Activated naive CD4-positive, alpha-beta T cell (primary cell): ENCODE measurements around the gene SHLD1.

ENCODE experiments used
- DNase-seq, 4 experiments: peaks; one replicate each; lab custom pipeline; 2025; lab: John Stamatoyannopoulos, UW

The SHLD1 gene

DNA sequence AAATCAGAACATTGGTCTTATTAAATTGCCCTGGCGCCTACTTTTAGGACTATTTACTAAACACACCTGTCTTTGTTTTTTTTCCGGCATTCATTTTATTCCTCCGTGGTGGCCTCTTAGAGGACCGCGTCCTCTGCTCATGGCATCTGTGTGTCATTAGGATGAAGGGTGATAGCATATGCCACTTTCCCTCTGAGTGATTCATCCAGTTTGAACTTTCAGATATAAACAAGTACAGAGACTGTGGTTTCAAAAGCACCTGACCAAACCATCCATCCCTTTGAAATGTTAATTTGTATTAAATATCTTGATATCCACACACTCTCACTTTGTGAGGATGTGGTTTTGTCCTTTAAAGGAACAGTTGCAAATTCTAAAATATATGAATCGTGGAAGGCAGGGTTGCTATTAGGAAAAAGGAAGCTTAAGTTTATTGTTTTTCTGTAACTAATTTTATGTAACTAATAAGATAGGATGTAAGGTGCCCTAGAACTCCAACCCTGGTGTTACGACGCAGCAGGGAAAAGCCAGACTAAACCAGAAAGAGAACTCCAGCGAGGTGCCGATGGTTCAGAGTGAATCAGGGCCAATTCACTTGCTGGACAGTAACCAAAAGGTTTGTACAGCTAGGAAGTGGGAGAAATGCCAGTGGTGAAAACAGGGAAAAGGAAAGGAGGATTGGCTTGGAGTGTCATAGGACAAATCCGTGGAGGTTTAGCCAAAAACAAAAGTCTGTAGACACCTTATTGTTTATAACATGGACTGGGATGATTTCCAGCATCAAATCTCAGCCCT lies 98.7 kb downstream of the SHLD1 start:
- no peak for DNase-seq

DNA sequence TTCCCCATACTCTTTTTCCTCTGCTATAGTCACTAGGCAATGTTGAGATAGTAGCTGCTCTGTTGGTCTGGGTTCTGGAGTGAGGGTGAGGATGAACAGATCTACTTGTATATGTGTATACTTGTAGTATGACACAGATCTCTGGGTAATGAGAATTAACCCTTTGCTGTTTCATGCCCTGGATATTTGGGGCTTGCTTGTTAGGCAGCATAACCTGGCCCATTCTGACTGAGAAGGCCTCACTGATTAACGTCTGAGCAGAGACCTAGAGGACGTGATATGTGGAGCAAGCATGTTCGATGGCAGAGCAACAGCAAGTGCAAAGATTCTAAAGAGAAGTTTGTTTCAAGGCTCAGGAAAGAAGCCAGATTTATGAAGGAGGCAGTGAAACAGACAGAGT lies 105.7 kb downstream of the SHLD1 start:
- DNase-seq, result no peak

DNA sequence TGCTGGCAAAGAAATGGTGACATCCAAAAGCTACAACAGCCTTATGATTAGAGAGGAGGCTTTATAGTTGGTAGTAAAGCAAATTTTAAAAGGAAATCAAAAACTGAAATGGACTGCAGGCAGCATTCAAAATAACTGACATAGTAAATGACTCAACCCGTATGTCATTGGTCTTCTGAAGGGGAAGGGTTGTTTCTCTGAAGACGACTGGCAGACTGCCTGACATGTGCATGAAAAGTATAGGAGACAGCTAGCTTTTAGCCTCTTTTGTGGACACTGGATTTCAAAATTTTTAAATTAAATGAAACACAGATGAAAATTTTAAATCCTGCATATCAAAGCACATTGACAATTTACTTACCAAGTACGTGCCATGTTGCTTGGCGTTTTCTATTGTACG lies 109.4 kb downstream of the SHLD1 start:
- DNase-seq, result no peak

DNA sequence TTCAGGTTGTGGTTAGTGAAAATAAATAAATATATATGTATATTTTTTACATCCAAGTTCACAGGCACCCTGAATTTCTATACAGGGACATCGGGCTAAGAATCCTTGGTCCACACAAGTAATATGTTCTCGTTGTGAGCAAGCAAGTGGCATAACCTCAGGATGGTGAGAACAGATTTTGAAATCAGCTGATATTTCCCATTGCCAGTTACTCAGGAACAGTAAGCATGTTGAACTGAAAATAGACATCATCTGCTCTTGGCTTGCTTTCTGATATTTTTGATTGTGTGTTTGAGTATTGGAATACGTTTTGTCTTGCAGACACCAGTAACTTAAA lies 112.5 kb downstream of the SHLD1 start:
- no peak for DNase-seq

DNA sequence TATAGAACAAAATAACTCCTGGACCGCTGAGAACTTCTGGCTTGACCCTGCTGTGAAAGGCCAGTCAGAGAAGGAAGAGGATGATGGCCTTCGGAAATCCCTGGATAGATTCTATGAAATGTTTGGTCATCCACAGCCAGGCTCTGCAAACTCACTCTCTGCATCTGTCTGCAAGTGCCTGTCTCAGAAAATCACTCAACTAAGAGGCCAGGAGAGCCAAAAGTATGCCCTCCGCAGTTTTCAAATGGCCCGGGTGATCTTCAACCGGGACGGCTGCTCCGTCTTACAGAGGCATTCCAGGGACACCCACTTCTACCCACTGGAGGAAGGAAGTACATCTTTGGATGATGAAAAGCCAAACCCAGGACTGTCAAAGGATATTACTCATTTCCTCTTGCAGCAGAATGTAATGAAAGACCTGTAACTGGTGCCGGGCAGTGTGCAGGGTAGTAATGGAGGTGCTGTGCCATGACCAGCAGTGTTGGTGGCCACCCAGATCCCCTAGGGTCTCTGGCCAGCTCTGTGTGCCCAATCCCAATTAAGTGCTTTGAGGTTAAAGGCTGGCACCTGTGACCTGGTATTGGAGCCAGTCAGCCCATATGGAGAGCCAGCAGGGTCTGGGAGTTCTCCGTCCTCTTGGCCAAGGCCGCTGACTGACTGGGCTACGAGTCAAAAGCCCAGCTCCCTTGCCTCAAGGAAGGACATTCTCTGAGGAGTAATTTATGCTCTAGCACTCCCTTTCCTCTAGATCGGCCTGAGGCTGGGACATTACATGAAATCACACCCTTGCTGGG lies 113.0 kb downstream of the SHLD1 start:
- no peak for DNase-seq

DNA sequence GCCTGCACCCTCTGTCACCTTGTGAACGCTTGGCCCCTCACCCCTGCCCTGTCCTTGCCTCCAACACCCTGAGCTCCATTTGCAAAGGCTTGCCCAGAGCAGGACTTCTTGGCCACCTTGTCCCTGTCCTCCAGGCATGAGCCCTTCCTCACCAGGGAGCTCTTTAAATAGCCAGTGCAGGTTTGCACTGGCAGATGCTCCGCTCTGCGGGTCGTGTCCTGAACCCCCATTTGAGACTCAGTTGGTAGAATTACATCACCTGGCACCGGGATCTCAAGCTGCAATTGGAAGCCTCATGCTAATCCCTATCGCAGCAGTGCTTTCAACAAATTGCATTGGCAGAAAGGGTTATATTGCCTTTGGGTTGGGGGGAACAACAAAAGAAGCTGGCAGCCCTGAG lies 114.2 kb downstream of the SHLD1 start:
- no peak for DNase-seq

DNA sequence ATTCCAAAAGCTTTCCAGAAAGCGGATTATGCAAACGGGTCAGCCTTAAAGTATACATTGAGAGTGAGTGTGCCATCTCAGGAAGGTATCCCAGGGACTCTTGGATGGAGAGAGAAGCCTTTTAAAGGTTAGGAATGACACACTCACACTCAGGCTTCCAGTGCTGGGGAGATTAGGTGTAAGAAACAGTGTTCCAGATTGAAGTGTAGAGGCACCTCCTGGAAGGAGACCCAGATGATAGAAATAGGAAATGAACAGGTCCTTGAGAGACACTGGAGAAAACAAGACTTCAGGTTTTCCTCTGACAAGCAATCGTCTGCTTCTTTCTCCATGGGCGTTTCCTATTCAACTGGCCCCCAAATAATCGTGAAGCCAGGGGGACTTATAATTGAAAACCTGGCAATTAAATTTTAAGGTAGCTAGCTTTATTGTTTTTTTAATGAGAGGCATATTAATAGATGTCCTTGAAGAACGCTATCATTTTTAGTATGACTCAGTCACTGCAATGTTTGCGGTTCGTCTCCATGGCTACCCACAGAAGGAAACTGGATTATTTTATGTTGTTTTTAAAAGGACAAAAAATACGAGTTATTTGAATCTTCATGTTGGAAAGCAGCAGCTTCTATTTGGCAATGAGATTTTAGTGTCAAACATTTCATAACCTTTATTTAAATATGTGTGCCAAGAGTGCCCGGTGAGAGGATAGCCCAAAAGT lies 114.8 kb downstream of the SHLD1 start:
- DNase-seq, result no peak

DNA sequence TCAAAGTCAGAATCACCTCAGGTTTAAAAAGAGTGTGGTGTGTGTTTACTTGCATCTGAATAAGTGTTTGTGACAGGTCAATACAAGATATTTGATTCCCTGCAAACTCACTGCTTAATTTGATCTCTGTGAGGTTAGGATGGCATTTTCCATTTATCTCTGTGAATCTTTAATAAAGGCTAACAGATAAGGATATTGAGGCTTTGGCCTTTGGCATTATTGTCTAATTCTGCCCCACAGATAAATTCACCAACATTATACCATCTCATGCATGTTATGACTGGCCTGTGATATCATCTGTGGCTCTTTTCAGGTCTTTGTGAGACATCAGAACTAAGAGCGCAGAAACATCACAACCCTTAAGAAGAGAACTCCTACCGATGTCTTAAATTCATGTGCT lies 115.4 kb downstream of the SHLD1 start:
- no peak for DNase-seq

DNA sequence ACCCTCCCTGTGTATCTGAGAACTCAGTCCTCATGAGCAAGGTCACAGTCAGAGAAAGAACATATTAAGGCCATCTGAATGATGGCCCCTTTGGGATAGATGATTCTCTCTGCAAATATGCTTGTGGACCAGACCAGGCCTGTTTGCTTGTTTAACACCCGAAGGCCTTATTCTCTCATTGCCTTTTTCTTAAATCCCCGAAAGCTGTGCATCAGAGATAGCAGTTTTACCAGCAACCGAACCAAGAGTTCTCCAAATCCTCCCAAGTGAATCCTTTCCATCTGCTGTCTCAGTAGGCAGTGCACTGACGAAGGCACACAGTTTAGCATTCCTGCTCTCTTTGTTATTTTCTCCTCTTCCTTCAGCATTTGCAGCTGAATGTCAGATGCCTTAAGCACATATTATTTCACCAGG lies 120.4 kb downstream of the SHLD1 start:
- no peak for DNase-seq

DNA sequence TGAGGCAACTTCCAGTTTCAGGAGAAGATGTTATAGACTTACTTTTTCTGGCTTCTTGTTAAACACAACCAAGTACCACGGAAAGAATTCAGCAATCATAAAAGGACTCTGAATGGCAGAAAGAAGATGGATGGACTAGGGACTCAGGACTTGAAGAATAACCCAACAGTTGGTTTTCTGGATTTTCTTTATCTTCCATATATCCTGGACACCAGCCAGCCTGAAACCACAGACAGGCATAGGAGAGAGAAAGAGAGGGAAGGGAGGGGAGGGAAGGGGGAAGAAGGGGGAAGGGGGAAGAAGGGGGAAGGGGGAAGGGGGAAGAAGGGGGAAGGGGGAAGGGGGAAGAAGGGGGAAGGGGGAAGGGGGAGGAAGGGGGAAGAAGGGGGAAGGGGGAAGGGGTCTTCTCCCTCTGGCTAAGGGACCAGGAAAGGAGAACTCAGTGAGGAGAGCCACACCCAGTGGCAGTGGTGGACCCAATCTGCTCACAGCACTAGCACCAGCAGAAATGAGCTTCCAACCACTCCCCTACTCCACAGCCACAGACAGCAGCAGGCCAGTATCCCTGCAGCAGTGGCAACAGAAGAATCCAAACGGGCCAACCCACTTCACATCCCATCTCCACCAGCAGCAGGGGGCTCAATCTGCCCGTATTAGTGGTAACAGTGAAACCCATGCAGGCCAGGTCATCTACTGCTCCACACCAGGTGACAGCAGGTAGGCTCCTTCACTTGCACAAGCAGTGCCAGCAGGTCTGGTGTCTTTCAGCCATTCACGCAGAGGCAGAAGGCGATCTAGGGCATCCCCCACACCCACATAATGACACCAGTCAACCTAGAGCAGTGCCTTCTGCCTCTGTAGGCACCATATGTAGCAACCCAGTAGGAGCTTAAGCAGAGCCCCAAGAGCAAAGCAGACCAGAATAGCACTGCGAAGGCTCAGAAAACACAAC lies 121.5 kb downstream of the SHLD1 start:
- no peak for DNase-seq

DNA sequence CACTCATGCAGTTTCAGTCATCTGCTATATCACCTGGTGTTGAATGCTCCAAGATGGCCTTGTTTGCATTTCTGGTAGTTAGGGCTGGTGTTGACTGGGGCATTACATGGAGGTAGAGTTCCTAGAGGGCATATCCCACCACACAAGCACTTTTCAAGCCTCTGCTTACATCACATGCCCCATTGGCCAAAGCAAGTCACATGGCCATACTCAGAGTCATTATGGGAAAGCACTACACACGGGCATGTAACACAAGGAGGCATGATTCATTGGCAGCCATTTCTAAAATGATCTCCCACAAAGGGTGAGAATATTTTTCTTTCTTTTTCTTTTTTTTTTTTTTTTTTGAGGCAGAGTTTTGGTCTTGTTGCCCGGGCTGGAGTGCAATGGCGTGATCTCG lies 126.9 kb downstream of the SHLD1 start:
- DNase-seq, result no peak

DNA sequence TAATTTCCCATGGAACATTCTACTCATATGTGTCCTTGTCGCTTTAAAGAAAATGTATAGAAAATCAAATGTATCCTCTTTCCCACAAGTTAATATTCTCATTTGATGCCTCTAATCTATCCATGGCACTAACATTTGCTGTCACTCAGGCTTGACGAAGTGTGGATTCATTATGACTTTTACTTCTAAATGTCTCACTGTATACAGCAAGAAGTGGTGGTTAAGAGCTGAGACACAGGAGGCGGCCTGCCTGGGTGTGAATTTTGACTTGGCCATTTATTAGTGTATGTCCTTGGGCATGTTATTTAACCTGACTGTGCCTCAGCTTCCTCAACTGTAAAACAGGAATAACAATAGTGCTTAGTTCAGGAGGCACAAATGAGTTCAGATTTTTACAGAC lies 130.1 kb downstream of the SHLD1 start:
- DNase-seq, result no peak

DNA sequence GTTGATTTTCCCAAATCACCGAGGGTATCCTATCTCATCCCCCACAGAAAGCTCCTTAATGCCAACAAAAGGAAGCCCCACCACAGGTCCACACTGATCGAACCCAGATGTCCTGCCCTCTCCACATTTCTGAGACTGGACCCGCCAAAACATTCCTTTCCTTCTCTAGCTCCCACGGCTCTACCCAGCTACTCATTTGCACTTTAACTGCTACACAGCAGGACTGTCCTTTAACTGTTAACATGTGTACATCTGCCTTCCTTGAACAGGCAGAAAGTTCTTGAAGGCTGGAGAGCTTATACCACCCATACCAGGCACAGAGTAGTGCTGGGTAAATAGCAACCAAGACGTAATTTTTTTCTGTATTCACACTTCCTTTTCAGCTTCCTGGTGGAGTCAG lies 131.5 kb downstream of the SHLD1 start:
- no peak for DNase-seq

DNA sequence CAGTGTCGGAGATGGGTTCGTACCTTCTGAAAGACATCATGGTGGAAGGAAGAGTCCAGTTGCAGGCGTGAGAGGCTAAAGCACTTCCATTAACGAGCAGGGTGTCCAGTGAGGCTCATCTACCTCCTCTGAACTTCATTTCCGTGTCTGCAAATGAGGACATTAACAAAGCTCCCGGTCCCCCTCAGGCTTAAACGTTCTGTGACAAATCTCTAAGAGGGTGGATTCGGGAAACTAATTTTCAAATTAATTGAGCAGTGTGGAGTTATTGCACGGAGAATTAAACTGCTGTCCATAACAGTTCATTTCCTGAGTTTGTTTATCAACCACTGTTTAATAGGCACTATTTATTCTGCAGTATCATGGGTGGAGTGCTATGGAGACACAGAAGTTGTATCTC lies 132.0 kb downstream of the SHLD1 start:
- DNase-seq, result no peak

DNA sequence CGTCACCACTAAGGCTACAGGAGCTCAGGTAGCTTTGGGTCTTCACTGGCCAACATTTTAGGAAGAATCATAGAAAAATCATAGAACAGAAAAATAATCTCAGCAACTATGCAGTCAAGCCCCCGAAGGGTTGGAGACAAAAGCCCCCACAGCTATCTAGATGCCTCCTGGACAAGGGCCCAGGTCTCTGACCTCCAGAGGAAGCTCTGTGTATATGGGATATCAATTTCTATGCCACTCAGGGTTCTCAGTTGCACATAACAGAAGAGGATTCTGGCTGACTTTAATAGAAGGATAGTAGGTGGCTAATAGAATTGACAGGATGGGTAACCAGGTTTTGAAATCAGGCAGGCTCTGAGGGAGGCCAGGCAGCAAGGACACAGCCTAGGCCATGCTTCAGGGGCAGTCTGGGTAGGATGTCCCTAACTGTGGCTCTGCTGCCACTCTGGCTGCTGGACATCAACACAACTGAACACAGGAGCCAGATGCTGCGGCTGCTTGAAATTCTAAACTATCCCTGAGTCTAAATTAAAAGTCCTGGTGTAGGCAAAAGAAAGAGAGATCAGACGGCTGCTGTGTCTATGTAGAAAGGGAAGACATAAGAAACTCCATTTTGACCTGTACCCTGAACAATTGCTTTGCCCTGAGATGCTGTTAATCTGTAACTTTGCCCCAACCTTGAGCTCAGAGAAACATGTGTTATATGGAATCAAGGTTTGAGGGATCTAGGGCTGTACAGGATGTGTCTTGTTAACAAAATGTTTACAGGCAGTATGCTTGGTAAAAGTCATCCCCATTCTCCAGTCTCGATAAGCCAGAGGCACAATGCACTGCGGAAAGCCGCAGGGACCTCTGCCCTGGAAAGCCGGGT lies 134.5 kb downstream of the SHLD1 start:
- DNase-seq, result no peak

DNA sequence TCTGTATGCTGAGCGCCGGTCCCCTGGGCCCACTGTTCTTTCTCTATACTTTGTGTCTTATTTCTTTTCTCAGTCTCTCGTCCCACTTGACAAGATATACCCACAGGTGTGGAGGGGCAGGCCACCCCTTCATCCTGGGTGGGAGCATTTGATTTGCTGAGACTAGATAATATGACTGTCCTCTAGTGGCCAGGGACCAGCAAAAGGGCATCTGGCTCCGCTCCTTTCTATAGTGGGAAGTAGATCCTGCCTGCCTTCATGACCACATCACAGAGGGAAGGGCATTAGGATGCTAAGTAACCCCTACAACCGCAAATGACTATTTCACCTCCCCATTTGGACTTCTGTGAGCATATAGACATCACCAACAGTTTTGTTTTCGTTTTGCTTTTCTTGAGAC lies 135.7 kb downstream of the SHLD1 start:
- no peak for DNase-seq

DNA sequence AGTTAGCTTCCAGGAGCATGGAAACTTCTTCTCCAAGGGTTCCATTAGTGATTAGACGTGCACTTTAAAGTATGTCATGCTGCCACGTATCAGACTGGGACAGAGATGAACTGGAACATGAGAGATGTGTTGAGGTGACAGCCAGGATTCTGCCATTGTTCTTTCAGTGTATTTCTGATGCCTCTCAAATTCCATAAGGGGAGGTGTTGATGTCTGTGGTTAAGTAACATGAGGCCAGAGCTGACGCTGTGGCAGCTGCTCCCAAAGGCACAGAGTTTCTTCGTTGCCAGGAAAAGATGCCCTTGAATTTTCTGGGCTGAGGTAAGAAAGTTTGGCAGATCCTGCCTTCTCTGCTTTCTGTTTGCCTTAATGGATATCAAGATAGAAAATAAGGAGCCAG lies 136.6 kb downstream of the SHLD1 start:
- DNase-seq, result no peak

DNA sequence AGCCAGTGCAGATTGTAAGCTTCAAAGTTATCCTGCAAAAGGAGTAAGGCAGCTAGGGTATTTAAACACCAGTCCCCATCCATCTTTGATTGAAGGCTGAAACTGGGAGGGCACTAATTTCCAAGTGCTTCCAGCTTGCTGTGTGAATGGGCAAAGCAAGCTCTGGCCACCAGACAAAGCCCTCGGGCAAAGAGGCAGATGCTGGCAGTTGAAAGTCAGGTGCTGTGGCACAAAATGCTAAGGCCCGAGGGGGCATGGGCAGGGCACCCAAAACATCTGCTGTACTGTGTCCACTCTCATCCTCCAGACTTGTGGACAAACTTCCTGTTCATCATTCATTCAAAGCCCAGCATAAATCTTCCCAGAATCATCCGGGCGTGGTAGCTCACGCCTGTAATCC lies 137.2 kb downstream of the SHLD1 start:
- DNase-seq, result no peak

DNA sequence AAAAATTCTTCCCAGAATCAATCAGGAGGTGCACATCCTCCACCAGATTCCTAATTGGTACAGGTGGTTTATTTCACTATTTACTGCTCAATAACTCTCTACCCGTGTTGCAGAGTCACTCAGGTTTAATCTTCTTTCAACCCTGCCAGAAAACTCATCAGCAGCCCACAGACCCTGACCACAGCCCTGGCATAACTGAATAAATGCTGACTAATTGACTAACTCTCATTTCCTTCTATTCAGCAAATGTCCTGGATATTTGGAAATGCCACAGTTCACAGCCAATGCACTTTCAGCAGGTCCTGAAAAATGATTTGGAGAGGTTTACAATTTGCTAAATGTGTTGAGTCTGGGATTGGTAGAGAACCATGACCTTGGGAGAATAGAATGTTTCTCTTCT lies 137.8 kb downstream of the SHLD1 start:
- no peak for DNase-seq

DNA sequence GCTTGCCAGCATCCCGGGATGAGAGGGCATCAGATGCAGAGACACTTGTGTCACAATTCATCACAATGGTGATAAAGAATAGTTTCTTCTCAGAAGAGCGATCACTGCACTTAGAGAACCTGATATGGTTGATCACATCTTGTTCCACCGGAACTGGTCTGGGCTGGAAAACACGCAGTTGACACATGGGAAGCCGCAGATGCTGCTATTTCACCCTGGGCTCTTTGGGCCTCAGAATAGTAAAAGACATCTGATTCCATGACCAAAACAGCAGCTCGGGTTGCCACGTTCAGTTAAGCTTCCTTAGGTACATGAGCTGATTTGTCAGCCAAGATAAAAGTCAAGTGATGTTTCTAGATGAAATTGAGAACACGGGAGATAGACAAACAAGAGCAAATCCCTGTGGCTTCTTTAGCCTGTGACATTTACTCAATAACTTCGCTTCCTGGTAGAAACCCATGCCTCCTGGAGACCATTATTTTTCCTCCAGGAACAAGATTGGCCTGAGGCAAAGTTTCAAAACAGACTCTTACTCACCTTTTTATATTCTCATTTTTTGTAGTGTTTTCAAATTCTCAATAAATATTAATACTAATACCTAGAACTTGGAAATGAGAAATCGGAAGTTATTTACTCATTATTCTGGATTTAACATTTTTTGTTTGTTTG lies 140.7 kb downstream of the SHLD1 start:
- DNase-seq, result no peak
